NCI-H748 treated with DMSO at 0.1 percent for 48 hours (cell line): ENCODE results near the gene ANGPTL8.

Experiments used
- DNase-seq: peaks from one replicate; lab custom pipeline; 2025; lab: John Stamatoyannopoulos, UW

ANGPTL8 gene

GRCh38 chr19:11291415-11291814, 52.0 kb downstream of the ANGPTL8 start:
- no peak for DNase-seq
